H1 (cell line): ENCODE measurements around the gene AANAT. TPM values are rescaled to one million over a fixed set of nuclear protein-coding genes. Genes with fewer than 3 reads are reported as not detected.
A peak's percentile ranks its signal among the peaks of the same experiment; 100 is the strongest.

Source experiments
- CTCF ChIA-PET: fragments of 300-600 bp; sonication (Branson Sonifier 250); formaldehyde crosslinking; loops from one replicate; lab custom pipeline; 2021; ENCODE audit not compliant: partially characterized antibody; lab: Charles Lee
- POLR2A ChIA-PET: fragments of 300-600 bp; sonication (Branson Sonifier 250); formaldehyde crosslinking; loops from one replicate; lab custom pipeline; 2021; ENCODE audit warnings: inconsistent platforms; ENCODE audit not compliant: partially characterized antibody; lab: Charles Lee
- DNase-seq, 2 experiments: peaks; one replicate each; pipeline versions ENCODE4 v3.0.0 to v3.0.0-alpha.2; 2010 to 2022; ENCODE audit warnings: low spot score in 2 of 2, low read depth in 1 of 2, mixed read lengths in 1 of 2
- FAIRE-seq: peaks from 2 replicates; lab custom pipeline; 2011; peaks lifted over from hg19 to GRCh38; lab: Jason Lieb, UNC
- H2AFZ ChIP-seq: 2 replicates; pipeline ENCODE4 v1.8.1; 2012; ENCODE audit warnings: low read length, inconsistent platforms
- H2AK5ac ChIP-seq: 2 replicates; pipeline ENCODE4 v1.6.1; 2013; ENCODE audit warnings: low read depth, low read length
- H2BK120ac ChIP-seq: replicated peaks from 2 replicates; pipeline ENCODE3; 2013; ENCODE audit warnings: low read depth, low read length, inconsistent platforms
- H2BK12ac ChIP-seq: 2 replicates; pipeline ENCODE4 v1.6.1; 2013; ENCODE audit warnings: low read depth, low read length
- H2BK15ac ChIP-seq: 2 replicates; pipeline ENCODE4 v1.6.1; 2013; ENCODE audit warnings: low read length
- H2BK20ac ChIP-seq: 2 replicates; pipeline ENCODE4 v1.6.1; 2013; ENCODE audit warnings: low read length
- H2BK5ac ChIP-seq: 2 replicates; pipeline ENCODE4 v1.6.1; 2013; ENCODE audit warnings: low read depth, low read length
- H3K14ac ChIP-seq: 2 replicates; pipeline ENCODE4 v1.6.1; 2013; ENCODE audit warnings: inconsistent platforms; ENCODE audit not compliant: insufficient read length
- H3K18ac ChIP-seq: 2 replicates; pipeline ENCODE4 v1.6.1; 2013; ENCODE audit warnings: low read length; ENCODE audit errors: extremely low read depth
- H3K23ac ChIP-seq: 2 replicates; pipeline ENCODE4 v1.6.1; 2013; ENCODE audit warnings: inconsistent platforms; ENCODE audit not compliant: insufficient read length
- H3K23me2 ChIP-seq: 2 replicates; pipeline ENCODE4 v1.6.1; 2013; ENCODE audit warnings: low read depth, low read length
- H3K27ac ChIP-seq: 2 replicates; pipeline ENCODE4 v1.6.1; 2011; ENCODE audit warnings: low read depth, low read length, inconsistent platforms
- H3K27me3 ChIP-seq, 4 experiments: replicated peaks in 1 of 4; 1 replicate in 1 of 4; 2 replicates in 3 of 4; pipeline versions ENCODE4 v1.6.1 to v1.8.1; 2011 to 2013; ENCODE audit warnings: low read length in 3 of 4, mild to moderate bottlenecking in 3 of 4, inconsistent platforms in 2 of 4, mixed read lengths in 2 of 4, moderate library complexity in 1 of 4; ENCODE audit not compliant: control insufficient read depth in 3 of 4, insufficient read depth in 3 of 4; ENCODE audit errors: extremely low read depth in 1 of 4
- H3K36me3 ChIP-seq, 4 experiments: 2 replicates each; pipeline versions ENCODE4 v1.6.1 to v1.8.1; 2011 to 2013; ENCODE audit warnings: mild to moderate bottlenecking in 4 of 4, low read length in 3 of 4, moderate library complexity in 2 of 4, control low read depth in 1 of 4, inconsistent platforms in 1 of 4; ENCODE audit not compliant: insufficient read depth in 4 of 4, control insufficient read depth in 2 of 4
- H3K4ac ChIP-seq: replicated peaks from 2 replicates; pipeline ENCODE3; 2013; ENCODE audit warnings: low read length, low read depth, mixed read lengths, inconsistent platforms; ENCODE audit not compliant: insufficient read length
- H3K4me1 ChIP-seq, 4 experiments: replicated peaks in 1 of 4; 1 replicate in 1 of 4; 2 replicates in 3 of 4; pipeline versions ENCODE4 v1.6.1 to v1.8.1; 2011 to 2013; ENCODE audit warnings: low read length in 3 of 4, inconsistent platforms in 2 of 4, mixed read lengths in 1 of 4; ENCODE audit not compliant: insufficient read depth in 4 of 4, control insufficient read depth in 3 of 4
- H3K4me2 ChIP-seq, 2 experiments: 2 replicates each; pipeline versions ENCODE4 v1.6.1 to v1.8.1; 2011 to 2013; ENCODE audit warnings: low read depth in 2 of 2, low read length in 2 of 2, control low read depth in 1 of 2, inconsistent platforms in 1 of 2, mild to moderate bottlenecking in 1 of 2; ENCODE audit not compliant: insufficient read depth in 1 of 2
- H3K4me3 ChIP-seq, 4 experiments: fragments of 200-600, 300-600 bp in 1 of 4; sonication (generic), shearing (Covaris generic), sonication (Bioruptor Twin) in 1 of 4; 2 replicates each; pipeline versions ENCODE4 v1.5.1 to v1.8.1; 2011 to 2016; ENCODE audit warnings: low read length in 4 of 4, low read depth in 3 of 4, control low read depth in 2 of 4, inconsistent platforms in 2 of 4, mild to moderate bottlenecking in 2 of 4, mixed read lengths in 1 of 4, moderate library complexity in 1 of 4; ENCODE audit not compliant: insufficient read depth in 2 of 4; ENCODE audit errors: extremely low read depth in 1 of 4
- H3K56ac ChIP-seq: replicated peaks from 2 replicates; pipeline ENCODE3; 2013; ENCODE audit warnings: low read depth, mild to moderate bottlenecking, mixed read lengths, low read length, inconsistent platforms; ENCODE audit not compliant: insufficient read length
- H3K79me1 ChIP-seq: 2 replicates; pipeline ENCODE4 v1.6.1; 2013; ENCODE audit warnings: low read depth, low read length, control low read depth
- H3K79me2 ChIP-seq, 2 experiments: 2 replicates each; pipeline versions ENCODE4 v1.6.1 to v1.8.1; 2012 to 2013; ENCODE audit warnings: low read length in 2 of 2, mild to moderate bottlenecking in 2 of 2, inconsistent platforms in 1 of 2; ENCODE audit not compliant: insufficient read depth in 2 of 2, control insufficient read depth in 1 of 2
- H3K9ac ChIP-seq, 4 experiments: replicated peaks in 1 of 4; 1 replicate in 1 of 4; 2 replicates in 3 of 4; pipeline versions ENCODE4 v1.6.1 to v1.8.1; 2011 to 2013; ENCODE audit warnings: low read depth in 3 of 4, low read length in 3 of 4, control low read depth in 2 of 4, mild to moderate bottlenecking in 2 of 4, moderate library complexity in 2 of 4, inconsistent platforms in 1 of 4; ENCODE audit errors: extremely low read depth in 1 of 4
- H3K9me3 ChIP-seq, 2 experiments: 2 replicates each; pipeline versions ENCODE4 v1.6.1 to v1.8.1; 2012 to 2013; ENCODE audit warnings: mild to moderate bottlenecking in 2 of 2, moderate library complexity in 2 of 2, control low read depth in 1 of 2, inconsistent platforms in 1 of 2, low read depth in 1 of 2, low read length in 1 of 2, mixed read lengths in 1 of 2; ENCODE audit not compliant: insufficient read depth in 2 of 2
- H4K20me1 ChIP-seq, 2 experiments: replicated peaks in 1 of 2; 2 replicates each; pipeline versions ENCODE3 to v1.8.1; 2011 to 2013; ENCODE audit warnings: inconsistent platforms in 2 of 2, low read length in 2 of 2, mild to moderate bottlenecking in 1 of 2; ENCODE audit not compliant: insufficient read depth in 2 of 2, control insufficient read depth in 1 of 2
- H4K5ac ChIP-seq: 2 replicates; pipeline ENCODE4 v1.6.1; 2013; ENCODE audit warnings: low read length, low read depth, mixed read lengths, inconsistent platforms; ENCODE audit not compliant: insufficient read length
- H4K8ac ChIP-seq: 2 replicates; pipeline ENCODE4 v1.8.0; 2013; ENCODE audit warnings: mild to moderate bottlenecking, moderate library complexity, low read length, inconsistent platforms; ENCODE audit not compliant: insufficient read depth; ENCODE audit errors: extremely low read depth
- H4K91ac ChIP-seq: replicated peaks from 2 replicates; pipeline ENCODE3; 2013; ENCODE audit warnings: low read length, mixed read lengths, inconsistent platforms; ENCODE audit not compliant: insufficient read length
- ASH2L ChIP-seq: fragments of 200-600, 300-600 bp; sonication (generic); IDR thresholded peaks from one replicate; pipeline ENCODE4 v1.7.1; 2017; ENCODE audit warnings: low read length
- CBX8 ChIP-seq: fragments of 300-800, 300-1000 bp; sonication (generic); IDR thresholded peaks from 2 replicates; pipeline ENCODE4 v1.7.1; 2016; ENCODE audit warnings: low read depth, low read length, borderline replicate concordance
- CHD2 ChIP-seq: IDR thresholded peaks from 2 replicates; pipeline ENCODE4 v1.6.1; 2012; ENCODE audit warnings: low read length, improper control_type of control experiment
- EP300 ChIP-seq, 2 experiments: IDR thresholded peaks; 1 replicate in 1 of 2; 2 replicates in 1 of 2; pipeline ENCODE4 v1.6.1; 2011 to 2012; ENCODE audit warnings: low read depth in 2 of 2, low read length in 2 of 2, mild to moderate bottlenecking in 2 of 2, borderline replicate concordance in 1 of 2, inconsistent platforms in 1 of 2, moderate library complexity in 1 of 2
- FOSL1 ChIP-seq: IDR thresholded peaks from 2 replicates; pipeline ENCODE4 v1.6.1; 2011; ENCODE audit warnings: mild to moderate bottlenecking, low read depth, low read length, moderate library complexity; ENCODE audit not compliant: insufficient read depth
- GTF2F1 ChIP-seq: IDR thresholded peaks from 2 replicates; pipeline ENCODE4 v1.6.1; 2012; ENCODE audit warnings: low read depth, low read length, improper control_type of control experiment, borderline replicate concordance
- MAFK ChIP-seq: IDR thresholded peaks from 2 replicates; pipeline ENCODE4 v1.6.1; 2012; ENCODE audit warnings: low read depth, mild to moderate bottlenecking, improper control_type of control experiment, low read length
- POU5F1 ChIP-seq: IDR thresholded peaks from 2 replicates; pipeline ENCODE4 v1.6.1; 2011; ENCODE audit warnings: low read depth, mild to moderate bottlenecking, low read length, moderate library complexity
- TCF12 ChIP-seq: IDR thresholded peaks from 2 replicates; pipeline ENCODE4 v1.6.1; 2011; ENCODE audit warnings: low read depth, mild to moderate bottlenecking, low read length
- WGBS, 2 experiments: shearing (Covaris generic) in 1 of 2; methylation state at CpG; one replicate each; pipeline versions ENCODE4 v1.1.6 to v1.1.7; 2013 to 2015; ENCODE audit warnings: low lambda C conversion rate in 2 of 2, mixed read lengths in 2 of 2, inconsistent platforms in 1 of 2, low coverage in 1 of 2, missing lambda C conversion rate in 1 of 2; ENCODE audit not compliant: insufficient replicate concordance in 2 of 2, insufficient coverage in 1 of 2, insufficient read length in 1 of 2; ENCODE audit errors: extremely low coverage in 1 of 2, missing lambda C conversion rate in 1 of 2; 5-methylcytosine and 5-hydroxymethylcytosine counted together
- polyA plus RNA-seq, 7 experiments: library from polyadenylated mRNA; depleted of rRNA in 3 of 7; stranded (reverse) in 5 of 7; unstranded in 2 of 7; fragments of >200 nt in 5 of 7; fragments of 200-250 nt in 2 of 7; gene quantifications; 1 replicate in 5 of 7; 2 replicates in 1 of 7; 4 replicates in 1 of 7; pipeline versions ENCODE4 v1.2.1 to v1.2.3, GENCODE V29; 2011 to 2013; ENCODE audit warnings: missing spikeins in 2 of 7, mixed read lengths in 2 of 7
- total RNA-seq: library from RNA; stranded (reverse); fragmentation: NEBNext Ultra II Directional; extraction: Animal tissue kit (Norgen Biotek cat#: 25700); gene quantifications from 2 replicates; pipeline ENCODE4 v1.2.1, GENCODE V29; 2021

The AANAT gene
- total and polyA plus RNA-seq, 2 of the 8 experiments (the other 6 are each of a cell fraction or from before 2014, with no cell fraction given) = 0.53 TPM; not detected in 1

- TF ChIP-seq MAFK (no peak), CHD2 (no peak), FOSL1 (no peak), GTF2F1 (no peak), ASH2L (no peak), TCF12 (no peak), EP300 (IDR thresholded peaks at IDR 0.05; ENCODE audit: borderline replicate concordance in 1 of 2, low read depth in 2 of 2, low read length in 2 of 2) (peak in 1 of 2 experiments; percentile 53; a peak in 1 of 3 replicates), CBX8 (no peak), POU5F1 (no peak)
- H4K5ac ChIP-seq = no peak overlapping the region
- no peak overlapping the region for H3K56ac ChIP-seq
- ChIA-PET POLR2A (no interaction called here), CTCF (interaction anchor here (1.0 to 2.5 kb wide), 5 partner anchors 9 to 123 kb away, joined by 4 to 14 read pairs (median 10); no protein-coding TSS in a partner anchor)
- H3K18ac ChIP-seq = no peak overlapping the region
- H2BK15ac ChIP-seq = no peak overlapping the region
- H2BK5ac ChIP-seq = no peak overlapping the region
- DNase-seq (no peak), FAIRE-seq (no peak)
- H3K79me1 ChIP-seq = peaks cover 27% of the 10 kb centered on the region
- WGBS, 2 experiments = 97% methylated on average over 8 of the region's 8 CpGs; no CpG with 5 or more reads in 1 of the 2 experiments
- H3K9ac ChIP-seq = no peak overlapping the region
- H3K4me2 ChIP-seq = no peak overlapping the region
- peaks cover 11 to 21% of the 10 kb centered on the region in 2 experiments for H4K20me1 ChIP-seq
- H3K79me2 ChIP-seq = peaks cover 10 to 84% of the 10 kb centered on the region in 2 experiments
- H3K27ac ChIP-seq = no peak overlapping the region; the same call in 1 of the 2 replicates
- no peak overlapping the region for H4K8ac ChIP-seq
- H3K23ac ChIP-seq = no peak overlapping the region
- H3K36me3 ChIP-seq = 0 out of 8 replicates have a peak, but pooled peaks cover 0 to 4% (median 0%) of the 10 kb centered on the region in 4 experiments
- H3K4me3 ChIP-seq = no peak overlapping the region
- no peak overlapping the region for H3K14ac ChIP-seq
- no peak overlapping the region for H2BK120ac ChIP-seq
- no peaks in the 10 kb centered on the region for H3K23me2 ChIP-seq
- H3K4me1 ChIP-seq = peaks cover 0 to 8% (median 5%) of the 10 kb centered on the region in 4 experiments; a peak in 6 of 7 replicates
- H2AFZ ChIP-seq = no peak overlapping the region
- H2BK20ac ChIP-seq = no peak overlapping the region
- H3K27me3 ChIP-seq = no peaks in the 10 kb centered on the region
- H2AK5ac ChIP-seq = no peak overlapping the region
- H2BK12ac ChIP-seq = no peak overlapping the region
- H3K9me3 ChIP-seq = no peaks in the 10 kb centered on the region
- H4K91ac ChIP-seq = no peak overlapping the region
- no peak overlapping the region for H3K4ac ChIP-seq
Observed at GRCh38 chr17:76422406-76422805, 45.0 kb upstream of the AANAT start.
